GM19099 (cell line): Measurements from ENCODE around the gene GFER.

Source experiments
- POLR2A ChIP-seq: IDR thresholded peaks from 3 replicates; pipeline ENCODE4 v1.6.1; 2011; ENCODE audit warnings: low read depth; ENCODE audit not compliant: insufficient read length; ENCODE audit errors: extremely low read depth

Gene GFER

DNA sequence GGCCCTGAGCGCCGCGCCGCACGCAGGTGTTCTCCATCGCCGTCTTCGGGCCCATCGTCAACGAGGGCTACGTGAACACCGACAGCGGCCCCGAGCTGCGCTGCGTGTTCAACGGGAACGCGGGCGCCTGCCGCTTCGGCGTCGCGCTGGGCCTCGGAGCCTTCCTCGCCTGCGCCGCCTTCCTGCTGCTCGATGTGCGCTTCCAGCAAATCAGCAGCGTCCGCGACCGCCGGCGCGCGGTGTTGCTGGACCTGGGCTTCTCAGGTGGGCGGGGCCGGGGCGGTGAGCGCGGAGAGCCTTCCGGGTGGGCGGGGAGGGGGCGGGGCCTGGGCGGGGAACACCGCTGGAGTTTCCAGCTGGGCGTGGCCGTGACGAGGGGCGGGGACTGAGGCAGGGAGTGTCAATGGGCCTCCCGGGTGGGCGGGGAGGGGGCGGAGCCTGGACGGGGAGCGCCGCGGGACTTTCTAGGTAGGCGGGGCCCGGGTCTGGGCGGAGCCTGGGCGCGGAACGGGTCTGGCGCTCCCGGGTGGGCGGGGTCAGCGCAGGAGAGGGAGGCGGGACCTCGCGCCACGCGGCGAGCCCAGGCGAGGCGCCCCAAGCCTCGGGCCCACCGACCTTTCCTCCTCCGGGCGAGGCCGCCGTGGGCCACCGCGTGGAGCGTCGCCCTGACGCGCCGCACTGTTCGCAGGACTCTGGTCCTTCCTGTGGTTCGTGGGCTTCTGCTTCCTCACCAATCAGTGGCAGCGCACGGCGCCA lies 8.1 kb downstream of the GFER start:
- TF ChIP-seq POLR2A, result peak; percentile 75

DNA sequence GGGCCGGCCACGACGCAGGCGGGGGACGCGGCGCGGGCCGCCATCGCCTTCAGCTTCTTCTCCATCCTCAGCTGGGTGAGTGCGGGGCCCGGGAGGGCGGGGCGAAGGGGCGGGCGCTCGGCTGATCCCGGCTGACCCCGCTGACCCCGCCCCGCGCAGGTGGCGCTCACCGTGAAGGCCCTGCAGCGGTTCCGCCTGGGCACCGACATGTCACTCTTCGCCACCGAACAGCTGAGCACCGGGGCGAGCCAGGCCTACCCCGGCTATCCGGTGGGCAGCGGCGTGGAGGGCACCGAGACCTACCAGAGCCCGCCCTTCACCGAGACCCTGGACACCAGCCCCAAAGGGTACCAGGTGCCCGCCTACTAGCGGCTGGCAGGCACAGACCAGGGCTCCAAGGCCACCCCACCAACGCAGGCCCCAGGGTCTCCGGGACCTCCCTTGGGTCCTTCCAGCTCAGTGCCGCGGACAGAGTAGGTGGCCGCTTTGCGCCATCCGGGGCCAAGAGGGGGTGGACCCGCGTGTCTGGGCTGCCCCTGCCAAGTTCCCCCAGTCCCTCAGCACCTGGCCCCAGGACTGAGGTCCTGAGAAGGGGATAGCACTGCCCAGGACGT lies 8.8 kb downstream of the GFER start:
- TF ChIP-seq POLR2A, result no peak

DNA sequence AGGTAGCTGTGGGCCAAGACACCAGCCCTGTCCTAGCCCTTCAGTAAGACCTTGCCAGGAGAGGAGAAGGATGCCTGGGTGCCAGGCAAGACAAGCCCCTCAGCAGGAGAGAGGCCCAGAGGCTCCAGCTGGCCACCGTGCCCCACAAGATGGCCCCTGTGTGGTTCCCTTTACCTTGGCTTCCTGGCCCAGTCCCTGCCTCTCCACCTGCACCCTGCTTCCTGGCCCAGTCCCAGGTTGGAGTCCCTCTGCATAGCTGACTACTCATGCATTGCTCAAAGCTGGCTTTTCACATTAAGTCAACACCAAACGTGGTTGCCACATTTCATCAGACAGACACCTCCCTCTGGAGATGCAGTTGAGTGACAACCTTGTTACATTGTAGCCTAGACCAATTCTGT lies 9.7 kb downstream of the GFER start:
- no peak for TF ChIP-seq POLR2A

DNA sequence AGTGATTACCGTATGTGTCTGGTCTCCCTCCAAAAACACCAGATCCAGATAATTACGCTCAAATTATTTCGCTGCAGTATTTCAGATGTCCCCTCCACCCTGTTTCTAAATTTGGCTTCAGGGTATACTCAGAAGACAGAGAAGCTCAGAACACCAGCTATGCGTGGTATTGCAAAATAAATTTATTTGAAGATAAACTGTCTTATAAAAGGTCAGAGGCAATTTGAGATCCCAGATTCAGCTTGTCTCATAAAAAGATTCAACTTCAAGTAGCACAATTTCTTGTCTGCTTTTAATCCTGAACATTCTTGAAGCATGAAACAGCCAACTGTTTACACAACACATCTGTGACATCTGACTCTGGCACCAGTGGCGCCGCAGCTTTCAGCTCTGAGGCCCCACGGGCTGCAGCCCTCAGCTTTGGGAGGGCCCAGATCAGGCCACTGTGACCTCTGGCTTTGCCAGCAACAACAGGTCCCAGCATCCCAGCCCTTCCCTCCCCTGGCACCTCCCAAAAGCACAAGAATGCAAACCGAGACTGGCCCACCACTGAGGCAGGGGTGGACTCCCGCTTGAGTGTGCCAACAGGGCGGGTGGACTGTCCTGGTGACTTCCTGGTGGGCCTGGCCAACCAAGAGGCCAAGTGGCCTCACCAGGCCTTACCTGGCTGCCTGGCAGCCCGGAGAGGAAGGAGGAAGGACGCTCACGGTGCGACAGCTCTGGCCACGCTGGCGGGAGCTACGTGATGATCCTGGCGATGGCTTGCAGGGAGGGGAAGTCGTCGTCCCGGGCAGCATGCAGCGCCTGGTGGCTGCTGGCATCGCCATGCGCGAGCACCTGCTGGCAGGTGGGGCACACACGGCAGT lies 13.7 kb downstream of the GFER start:
- no peak for TF ChIP-seq POLR2A

DNA sequence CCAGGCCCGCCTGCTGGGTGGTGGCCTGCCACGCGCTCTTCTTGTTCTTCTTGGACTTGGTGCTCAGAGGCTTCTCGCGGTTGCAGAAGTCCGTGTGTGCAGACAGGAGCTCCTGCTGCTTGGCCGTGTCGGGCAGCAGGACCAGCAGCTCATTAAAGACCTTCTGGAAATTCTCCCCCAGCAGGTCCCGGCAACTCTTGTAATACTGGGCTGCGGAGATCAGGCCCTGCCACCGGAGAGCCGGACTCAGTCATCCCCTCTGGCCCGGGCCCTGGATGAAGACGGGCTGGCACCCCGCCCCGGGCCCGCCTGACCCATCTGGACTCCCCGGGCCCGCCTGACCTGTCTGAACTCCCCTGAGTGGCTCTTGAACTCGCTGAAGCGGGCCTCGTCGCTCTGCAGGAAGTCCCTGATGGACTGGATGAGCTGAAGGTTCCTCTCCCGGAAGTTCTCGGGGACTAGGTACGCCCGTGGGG lies 14.4 kb downstream of the GFER start:
- TF ChIP-seq POLR2A, result no peak

DNA sequence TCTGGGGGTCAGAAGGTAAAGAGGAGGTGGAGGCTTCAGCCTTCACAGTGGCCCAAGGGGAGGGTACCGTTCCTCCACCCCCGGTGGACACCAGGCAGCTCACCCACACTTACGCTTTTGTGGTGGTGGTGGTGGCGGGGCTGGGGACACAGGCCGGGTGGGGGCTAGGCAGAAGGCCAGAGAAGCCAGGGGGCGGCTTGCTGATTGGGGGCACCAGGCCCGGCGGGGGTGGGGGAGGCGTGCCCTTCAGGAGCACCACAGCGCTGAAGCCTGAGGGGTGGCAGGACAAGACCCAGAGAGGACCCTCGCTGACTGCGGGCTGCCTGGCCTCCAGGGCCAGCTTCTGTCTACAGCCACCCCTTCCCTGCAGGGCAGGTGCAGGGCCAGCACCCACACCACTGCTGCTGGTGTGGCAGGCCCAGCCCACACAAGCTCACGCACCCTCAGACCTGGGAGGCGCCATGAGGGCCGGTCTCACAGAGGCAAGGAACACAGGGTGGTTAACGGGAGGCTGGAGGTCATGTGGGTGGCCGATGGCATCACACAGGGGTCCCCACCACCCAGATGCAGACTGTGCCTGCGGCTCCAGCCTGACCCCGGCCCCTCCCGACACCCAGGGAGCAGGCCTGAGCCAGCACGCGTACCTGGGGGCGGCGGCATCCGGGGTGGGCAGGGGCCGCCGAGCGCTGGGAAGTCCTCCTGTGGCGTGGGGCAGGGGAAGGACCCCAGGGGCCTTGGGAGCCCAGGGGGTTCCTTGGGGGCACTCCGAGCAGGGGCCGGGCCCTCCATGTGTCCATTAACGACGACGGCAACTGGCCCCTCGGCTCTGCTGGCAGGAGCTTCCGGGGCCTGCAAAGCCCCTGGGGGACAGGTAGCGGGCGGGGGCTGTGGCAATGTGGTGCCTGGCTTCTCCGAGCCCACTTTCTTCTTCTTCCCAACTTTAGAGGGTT lies 15.1 kb downstream of the GFER start:
- TF ChIP-seq POLR2A, result no peak

DNA sequence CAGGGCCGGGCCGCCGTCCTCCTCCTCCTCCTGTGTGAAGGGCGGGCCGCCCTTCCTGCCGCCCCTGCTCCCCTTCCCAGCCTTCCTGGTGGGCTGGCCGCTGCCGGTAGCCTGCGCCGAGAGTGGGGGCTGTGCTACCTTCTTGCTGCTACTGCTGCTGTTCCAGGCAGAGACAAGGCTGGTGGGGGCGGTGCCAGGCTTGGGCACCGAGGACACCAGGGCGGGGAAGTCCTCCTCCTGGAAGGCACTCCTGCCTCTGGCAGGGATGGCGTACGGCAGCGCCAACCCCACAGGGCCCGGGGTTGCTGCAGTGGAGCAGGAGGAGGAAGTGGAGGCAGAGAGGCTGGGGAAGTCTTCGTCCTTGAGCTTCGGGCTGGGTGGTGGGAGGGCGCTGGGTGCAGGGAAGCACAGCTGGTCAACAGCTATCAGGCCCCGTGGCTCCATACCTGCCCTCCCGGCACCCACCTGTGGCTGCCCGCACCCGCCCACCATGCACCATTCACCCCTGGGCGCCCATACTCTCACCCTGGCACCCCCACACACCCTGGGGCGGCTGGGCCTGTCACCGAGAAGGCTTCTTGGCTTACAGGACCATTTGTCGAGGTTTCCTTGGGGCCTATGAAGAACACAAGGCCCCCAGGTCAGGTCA lies 16.0 kb downstream of the GFER start:
- TF ChIP-seq POLR2A, result no peak

DNA sequence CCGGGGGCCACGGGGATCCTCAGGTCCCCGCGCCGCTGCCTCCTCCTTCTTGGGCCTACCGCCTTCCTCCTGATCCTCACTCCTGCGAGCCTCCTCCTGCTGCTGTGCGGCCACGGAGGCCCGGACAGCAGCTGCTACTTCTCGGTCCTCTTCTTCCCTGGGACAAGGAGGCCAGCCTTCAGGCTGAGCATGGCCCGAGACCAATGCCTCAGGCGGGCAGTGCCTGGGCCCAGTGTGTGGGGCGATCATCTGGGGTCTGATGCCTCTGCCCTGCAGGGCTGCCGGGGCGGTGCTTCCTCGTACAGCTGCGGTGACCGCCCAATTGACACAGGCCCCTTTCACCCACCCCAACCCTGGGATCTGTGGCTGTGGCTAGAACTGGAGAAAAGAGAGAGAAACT lies 17.0 kb downstream of the GFER start:
- no peak for TF ChIP-seq POLR2A

DNA sequence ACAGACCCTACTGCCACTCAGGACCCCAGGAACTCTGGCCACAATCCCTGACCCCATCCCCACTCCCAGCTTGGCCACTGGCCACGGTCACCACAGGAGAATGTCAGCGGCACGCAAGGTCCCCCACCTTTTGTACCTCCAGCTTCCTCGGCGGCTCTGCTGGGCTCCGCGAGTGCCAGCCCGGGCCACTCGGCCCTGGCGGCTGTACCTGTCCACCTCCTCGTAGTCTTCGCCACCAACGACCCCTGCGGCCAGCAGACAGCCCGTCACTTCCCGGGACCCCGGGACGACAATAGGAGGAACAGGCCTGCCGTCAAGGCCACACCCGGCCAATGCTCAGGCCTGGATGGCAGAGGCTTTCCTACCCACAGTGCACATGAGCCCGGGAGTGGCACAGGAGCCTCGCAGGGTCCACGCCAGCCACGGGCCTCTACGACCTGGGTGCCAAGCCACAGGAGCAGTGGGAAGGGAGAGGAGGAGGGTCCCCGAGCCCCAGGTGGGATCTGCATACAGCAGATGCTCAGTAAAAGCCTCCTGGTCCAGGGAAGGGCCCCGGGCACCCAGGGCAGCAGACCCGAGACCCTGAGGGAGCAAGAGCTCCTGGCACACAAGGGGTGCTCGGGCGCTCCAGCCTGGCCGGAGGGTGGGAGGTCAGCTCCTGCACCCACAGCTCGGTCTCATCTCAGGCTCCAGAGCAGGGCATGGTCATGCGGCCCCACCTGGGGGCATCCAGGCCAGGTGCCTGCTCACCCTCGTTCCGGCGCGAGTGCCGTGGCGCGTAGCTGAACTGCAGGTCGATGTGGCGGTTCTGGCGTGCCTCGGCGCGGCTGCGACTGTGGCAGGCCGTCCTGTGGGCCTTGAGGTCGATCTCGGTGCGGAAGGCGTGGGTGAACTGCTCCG lies 17.7 kb downstream of the GFER start:
- TF ChIP-seq POLR2A, result no peak

DNA sequence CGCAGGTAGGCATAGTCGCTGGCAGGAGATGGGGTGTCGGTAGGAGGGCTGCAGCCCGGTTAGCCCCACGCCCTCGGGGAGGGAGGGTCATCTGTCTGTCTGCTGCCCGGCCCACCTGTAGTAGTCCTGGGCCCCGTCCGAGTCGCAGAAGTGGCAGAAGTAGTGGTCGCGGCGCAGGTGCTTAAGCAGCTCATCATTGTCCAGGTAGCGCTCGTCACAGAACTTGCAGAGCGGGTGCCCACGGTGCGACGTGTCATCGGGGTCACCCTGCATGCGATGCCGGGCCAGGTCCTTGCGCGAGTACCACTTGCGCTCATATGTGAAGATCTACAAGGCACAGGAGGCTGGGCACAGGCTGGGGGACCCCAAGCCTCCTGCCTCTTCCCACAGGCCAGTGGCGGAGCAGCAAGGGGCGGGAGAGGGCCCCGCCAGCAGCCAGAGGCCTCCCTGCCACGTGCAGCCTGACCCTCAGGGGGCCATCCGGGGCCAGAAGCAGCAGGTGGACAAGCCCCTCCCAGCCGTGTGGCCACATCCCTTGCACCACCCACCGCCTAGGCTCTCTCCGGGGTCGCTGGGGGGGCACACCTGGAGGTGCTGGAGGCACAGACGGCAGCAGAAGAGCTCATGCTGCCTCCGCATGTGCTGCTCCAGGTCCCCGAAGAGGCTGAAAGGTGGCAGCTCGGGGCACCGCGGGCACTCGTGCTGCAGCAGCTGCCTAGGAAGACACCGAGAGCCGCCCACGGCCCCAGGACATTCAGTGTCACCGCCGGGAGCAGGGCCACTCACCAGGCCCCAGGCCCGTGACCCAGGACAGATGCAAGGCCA lies 18.6 kb downstream of the GFER start:
- TF ChIP-seq POLR2A, result no peak

DNA sequence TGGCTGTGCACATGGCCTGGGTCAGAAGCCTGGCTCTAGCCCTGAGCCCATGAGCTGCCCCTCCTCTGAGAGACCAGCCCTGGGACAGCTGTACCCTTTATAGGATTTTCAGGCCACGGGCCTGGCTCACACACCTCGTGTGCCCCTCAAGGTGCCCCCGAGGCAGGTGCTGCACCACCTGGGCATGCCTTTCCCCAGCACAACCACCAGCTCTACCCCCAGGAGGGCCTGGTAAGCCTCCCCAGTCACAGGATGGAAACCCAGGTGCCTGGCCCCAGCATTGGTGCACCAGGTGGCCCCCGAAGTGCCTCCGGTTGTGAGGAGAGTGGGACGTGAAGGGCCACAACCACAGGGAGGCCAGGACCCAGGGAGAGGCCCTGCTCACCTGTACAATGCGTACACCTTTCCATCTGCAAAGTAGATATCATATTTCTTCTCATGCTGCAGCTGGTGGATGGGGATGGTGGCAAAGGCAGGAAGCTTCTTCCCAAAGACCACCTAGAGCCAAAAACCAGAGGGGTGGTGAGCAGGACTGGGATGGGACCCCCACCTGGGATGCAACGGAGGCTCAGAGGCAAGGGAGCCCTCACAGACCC lies 19.3 kb downstream of the GFER start:
- no peak for TF ChIP-seq POLR2A

DNA sequence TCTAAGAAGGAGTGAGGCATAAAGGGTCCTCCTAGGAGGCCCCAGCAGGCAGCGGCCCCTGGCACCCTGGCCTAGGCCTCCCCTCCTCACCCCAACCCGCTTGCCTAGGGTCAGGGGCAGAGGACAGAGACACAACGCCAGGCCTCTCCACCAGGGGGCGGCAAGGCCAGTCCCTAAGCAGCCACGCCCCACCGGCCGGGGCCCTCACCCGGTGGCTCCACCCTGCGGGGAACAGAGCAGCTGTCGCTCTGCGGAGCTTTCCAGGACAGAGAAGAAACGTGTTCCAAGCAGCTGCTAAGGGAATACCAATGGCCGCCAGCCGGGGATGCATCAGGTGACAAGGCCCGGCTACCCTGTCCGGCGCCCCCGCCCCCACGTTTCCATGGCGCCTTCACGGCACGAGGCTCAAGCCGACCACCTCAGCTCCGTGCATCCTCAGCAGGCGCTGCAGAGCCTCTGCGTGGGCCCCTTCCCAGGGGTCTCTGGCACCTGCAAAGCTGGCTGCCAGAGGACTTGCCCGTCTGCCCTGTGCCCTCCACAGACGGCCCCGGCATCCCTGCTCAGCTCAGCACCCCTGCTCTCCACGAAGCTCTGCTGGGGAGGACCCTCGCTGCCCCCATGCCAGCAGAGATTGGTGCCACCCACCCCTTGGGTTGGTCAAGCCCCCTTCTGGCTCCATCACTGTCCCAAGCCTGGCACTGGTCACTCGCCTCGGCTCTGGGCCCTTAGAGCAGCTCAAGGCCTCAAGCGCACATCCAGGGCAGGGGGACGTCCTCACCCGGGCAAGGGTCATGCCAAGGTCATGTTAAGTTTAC lies 20.0 kb downstream of the GFER start:
- TF ChIP-seq POLR2A, result no peak
